ENCODE data around the gene CELF4.
A peak's percentile ranks its signal among the peaks of the same experiment; 100 is the strongest.

Gene CELF4

GRCh38 chr18:37545461-37546271 lies 19.9 kb downstream of the CELF4 start:
- DNase-seq, result no peak

- DNase-seq, result no peak
Measured at GRCh38 chr18:37544713-37545112, 20.9 kb downstream of the CELF4 start.

GRCh38 chr18:37544217-37544616 lies 21.4 kb downstream of the CELF4 start:
- DNase-seq, result no peak

GRCh38 chr18:37543321-37543720 lies 22.3 kb downstream of the CELF4 start:
- no peak for DNase-seq

- no peak for DNase-seq
Measured at GRCh38 chr18:37541517-37541916, 24.1 kb downstream of the CELF4 start.

GRCh38 chr18:37540424-37541138 lies 25.0 kb downstream of the CELF4 start:
- no peak for DNase-seq

GRCh38 chr18:37539236-37539635 lies 26.4 kb downstream of the CELF4 start:
- no peak for DNase-seq

GRCh38 chr18:37538526-37539205 lies 26.9 kb downstream of the CELF4 start:
- no peak for DNase-seq

- DNase-seq, result peak; percentile 36
Measured at GRCh38 chr18:37537868-37538525, 27.6 kb downstream of the CELF4 start.

GRCh38 chr18:37536656-37537055 lies 28.9 kb downstream of the CELF4 start:
- DNase-seq, result no peak

- DNase-seq, result no peak
Measured at GRCh38 chr18:37535968-37536367, 29.6 kb downstream of the CELF4 start.

- DNase-seq, result no peak
Measured at GRCh38 chr18:37534627-37535026, 31.0 kb downstream of the CELF4 start.

GRCh38 chr18:37533647-37534584 lies 31.7 kb downstream of the CELF4 start:
- no peak for DNase-seq

- no peak for DNase-seq
Measured at GRCh38 chr18:37532917-37533316, 32.7 kb downstream of the CELF4 start.

GRCh38 chr18:37529863-37530262 lies 35.7 kb downstream of the CELF4 start:
- DNase-seq, result no peak

GRCh38 chr18:37529296-37529695 lies 36.3 kb downstream of the CELF4 start:
- no peak for DNase-seq

- no peak for DNase-seq
Measured at GRCh38 chr18:37527395-37527794, 38.2 kb downstream of the CELF4 start.

- no peak for DNase-seq
Measured at GRCh38 chr18:37525262-37525585, 40.4 kb downstream of the CELF4 start.

- DNase-seq, result no peak
Measured at GRCh38 chr18:37524498-37525261, 40.9 kb downstream of the CELF4 start.

GRCh38 chr18:37524139-37524497 lies 41.5 kb downstream of the CELF4 start:
- DNase-seq, result no peak

Data from activated naive CD4-positive, alpha-beta T cell treated with anti-CD3 and anti-CD28 coated beads, Interleukin-2, amount 50 U/mL, for 16 hours (primary cell).